Endothelial cell of umbilical vein (primary cell): ENCODE results near the gene SH3BP4. TPM values are rescaled to one million over a fixed set of nuclear protein-coding genes. Genes with fewer than 3 reads are reported as not detected.

Source experiments
- BruUV-seq: library from RNA; stranded (reverse); fragments of 400-500 nt; replicated peaks from 2 replicates; lab custom pipeline; 2021; lab: Mats Ljungman, UMichigan
- CTCF ChIA-PET: fragments of 300-600, 350-600 bp; sonication (Branson Sonifier 250); formaldehyde crosslinking; loops from one replicate; lab custom pipeline; 2021; ENCODE audit warnings: antibody characterized with exemption, inconsistent platforms; lab: Charles Lee
- POLR2A ChIA-PET: fragments of 300-600, 350-600 bp; sonication (Branson Sonifier 250); formaldehyde crosslinking; loops from one replicate; lab custom pipeline; 2021; ENCODE audit warnings: antibody characterized with exemption, inconsistent platforms; lab: Charles Lee
- DNase-seq: peaks from one replicate; pipeline ENCODE4 v3.0.0-alpha.2; 2011; ENCODE audit warnings: low read depth, low spot score
- FAIRE-seq: peaks from 2 replicates; lab custom pipeline; 2011; peaks lifted over from hg19 to GRCh38; lab: Jason Lieb, UNC
- H2AFZ ChIP-seq: 2 replicates; pipeline ENCODE4 v1.6.0; 2012; ENCODE audit warnings: low read depth, low read length, control low read depth, inconsistent platforms
- H3K27ac ChIP-seq: 2 replicates; pipeline ENCODE4 v1.5.1; 2011; ENCODE audit warnings: low read depth, mild to moderate bottlenecking, control low read depth, low read length, moderate library complexity; ENCODE audit not compliant: insufficient read depth
- H3K27me3 ChIP-seq, 2 experiments: 2 replicates each; pipeline versions ENCODE4 v1.6.0 to v1.6.1; 2011; ENCODE audit warnings: low read length in 2 of 2, mixed read lengths in 1 of 2; ENCODE audit not compliant: control insufficient read depth in 2 of 2, insufficient read depth in 2 of 2
- H3K36me3 ChIP-seq, 2 experiments: 2 replicates in 1 of 2; 3 replicates in 1 of 2; pipeline ENCODE4 v1.5.1; 2011; ENCODE audit warnings: low read length in 2 of 2, mild to moderate bottlenecking in 1 of 2, moderate library complexity in 1 of 2; ENCODE audit not compliant: control insufficient read depth in 2 of 2, insufficient read depth in 2 of 2; ENCODE audit errors: extremely low read depth in 1 of 2
- H3K4me1 ChIP-seq: 3 replicates; pipeline ENCODE4 v1.5.1; 2011; ENCODE audit warnings: mild to moderate bottlenecking, low read length; ENCODE audit not compliant: control insufficient read depth, insufficient read depth; ENCODE audit errors: extremely low read depth
- H3K4me2 ChIP-seq: 2 replicates; pipeline ENCODE4 v1.6.1; 2011; ENCODE audit warnings: low read length, control low read depth, mixed read lengths; ENCODE audit not compliant: insufficient read depth
- H3K4me3 ChIP-seq, 3 experiments: fragments of 200-600 bp in 1 of 3; sonication (generic), shearing (Covaris generic) in 1 of 3; replicated peaks in 1 of 3; 2 replicates each; pipeline ENCODE4 v1.5.1; 2011 to 2016; ENCODE audit warnings: control low read depth in 3 of 3, low read length in 3 of 3, mild to moderate bottlenecking in 2 of 3, inconsistent platforms in 1 of 3, low read depth in 1 of 3, moderate library complexity in 1 of 3; ENCODE audit not compliant: insufficient read depth in 1 of 3
- H3K79me2 ChIP-seq: 2 replicates; pipeline ENCODE4 v1.6.0; 2012; ENCODE audit warnings: low read length, inconsistent platforms; ENCODE audit not compliant: control insufficient read depth, insufficient read depth
- H3K9ac ChIP-seq: replicated peaks from 2 replicates; pipeline ENCODE3; 2011; ENCODE audit warnings: low read length, control low read depth; ENCODE audit not compliant: insufficient read depth; ENCODE audit errors: extremely low read depth
- H3K9me1 ChIP-seq: replicated peaks from 3 replicates; pipeline ENCODE4 v1.6.0; 2011; ENCODE audit warnings: mild to moderate bottlenecking, low read length; ENCODE audit not compliant: control insufficient read depth, insufficient read depth; ENCODE audit errors: extremely low read depth
- H3K9me3 ChIP-seq: replicated peaks from 2 replicates; pipeline ENCODE4 v1.5.1; 2012; ENCODE audit warnings: low read length, inconsistent platforms; ENCODE audit not compliant: control insufficient read depth, insufficient read depth
- H4K20me1 ChIP-seq: replicated peaks from 2 replicates; pipeline ENCODE3; 2011; ENCODE audit warnings: mild to moderate bottlenecking, low read length; ENCODE audit not compliant: control insufficient read depth, insufficient read depth; ENCODE audit errors: extremely low read depth
- CTCF ChIP-seq, 2 donors: IDR thresholded peaks; 1 replicate in 1 of 2; 2 replicates in 1 of 2; pipeline ENCODE4 v1.5.1; 2011; ENCODE audit warnings: low read length in 2 of 2, mild to moderate bottlenecking in 2 of 2, moderate library complexity in 2 of 2, control low read depth in 1 of 2, inconsistent platforms in 1 of 2, low read depth in 1 of 2; ENCODE audit not compliant: insufficient read depth in 1 of 2; ENCODE audit errors: extremely low read depth in 1 of 2
- EZH2 ChIP-seq: IDR thresholded peaks from 2 replicates; pipeline ENCODE4 v1.6.1; 2012; ENCODE audit warnings: borderline replicate concordance, low read depth, mild to moderate bottlenecking, moderate library complexity, low read length, inconsistent platforms; ENCODE audit not compliant: severe bottlenecking
- FOS ChIP-seq: IDR thresholded peaks from 2 replicates; pipeline ENCODE4 v1.6.1; 2011; ENCODE audit warnings: mild to moderate bottlenecking, low read length, moderate library complexity, borderline replicate concordance; ENCODE audit not compliant: insufficient read depth
- GATA2 ChIP-seq: IDR thresholded peaks from 2 replicates; pipeline ENCODE4 v1.7.0; 2011; ENCODE audit warnings: low read depth, mild to moderate bottlenecking, moderate library complexity, mixed read lengths, low read length; ENCODE audit not compliant: insufficient read length, insufficient read depth
- JUN ChIP-seq: IDR thresholded peaks from 2 replicates; pipeline ENCODE4 v1.6.1; 2011; ENCODE audit warnings: borderline replicate concordance, low read depth; ENCODE audit not compliant: insufficient read length, insufficient read depth
- MYC ChIP-seq: IDR thresholded peaks from one replicate; pipeline ENCODE4 v1.6.1; 2011; ENCODE audit warnings: mild to moderate bottlenecking, low read depth, low read length
- POLR2A ChIP-seq: IDR thresholded peaks from 2 replicates; pipeline ENCODE4 v1.6.1; 2012; ENCODE audit warnings: low read depth, mild to moderate bottlenecking, control low read depth, low read length
- POLR2AphosphoS5 ChIP-seq: IDR thresholded peaks from 2 replicates; pipeline ENCODE4 v1.6.1; 2012; ENCODE audit warnings: low read depth, mild to moderate bottlenecking, control low read depth, low read length, moderate library complexity; ENCODE audit not compliant: insufficient read depth
- dilution Hi-C: fragments of 300-500 bp; cut with MboI; formaldehyde crosslinking; loops from one replicate; pipeline ENCODE4 v1.15.0; 2019; ENCODE audit warnings: low sequenced_read_pairs; ENCODE audit not compliant: extremely low pct_ligation_motif_present
- intact Hi-C: fragments of 100-400 bp; cut with micrococcal nuclease; formaldehyde crosslinking; loops from one replicate; pipeline ENCODE4 v1.10.0; 2022
- polyA plus RNA-seq, 4 experiments: library from polyadenylated mRNA; depleted of rRNA in 3 of 4; stranded (reverse) in 3 of 4; unstranded in 1 of 4; fragments of >200 nt; gene quantifications; 2 replicates each; pipeline versions ENCODE4 v1.2.1 to v1.2.3, GENCODE V29; 2011 to 2012; ENCODE audit warnings: missing spikeins in 1 of 4
- total RNA-seq: library from RNA; stranded (reverse); gene quantifications from 2 replicates; pipeline ENCODE4 v1.2.3, GENCODE V29; 2021
- TF ChIP-seq, protein P1 (sequence below): IDR thresholded peaks from 2 replicates; pipeline ENCODE4 v1.6.1; 2011; ENCODE audit not compliant: insufficient read depth, insufficient read length

SH3BP4 gene
- total and polyA plus RNA-seq, 2 donors (not counting 3 experiments of a cell fraction or from before 2014, with no cell fraction given) = 85.2 to 100.0 TPM

DNA sequence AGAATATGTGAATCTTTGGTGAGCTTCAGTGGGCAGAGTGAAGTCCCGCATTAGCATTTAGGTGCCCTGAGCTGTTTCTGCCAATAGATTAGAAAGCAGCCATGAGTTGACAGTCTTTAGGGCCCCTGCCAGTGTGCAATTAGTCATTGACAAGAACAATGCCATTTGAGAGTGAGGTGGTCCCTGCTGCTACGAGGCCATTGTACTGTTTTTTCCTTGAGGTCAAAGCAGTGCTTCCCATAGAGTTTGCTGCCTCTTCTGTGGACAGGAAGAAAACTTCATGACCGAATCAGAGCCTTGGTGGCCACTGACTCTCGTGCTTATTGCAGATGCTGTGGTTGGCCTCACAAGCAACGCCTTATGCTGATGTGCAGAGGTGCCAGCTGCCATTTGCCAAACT is 102.7 kb downstream of the SH3BP4 start:
- FAIRE-seq (peak; percentile 97), DNase-seq (peak; percentile 81)
- POLR2A ChIA-PET = no interaction called here
- CTCF ChIA-PET = interaction anchor here (0.7 to 1.8 kb wide), 7 partner anchors 30 to 509 kb away, joined by 3 to 7 read pairs (median 4); no protein-coding TSS in a partner anchor
- no peaks in the 10 kb centered on the region for H3K9me1 ChIP-seq
- no peaks in the 10 kb centered on the region for H3K27me3 ChIP-seq
- dilution Hi-C loops (no loop called here), intact Hi-C loops (loop anchor here (2.0 to 5.0 kb wide), 4 partner anchors 52 to 632 kb away; no protein-coding TSS in a partner anchor)
- BruUV-seq = no TSS peak
- TF ChIP-seq EZH2 (no peak), MYC (no peak), CTCF (IDR thresholded peaks at IDR 0.05; ENCODE audit: extremely low read depth in 1 of 2, insufficient read depth in 1 of 2, low read depth in 1 of 2, low read length in 2 of 2) (no peak), JUN (peak; percentile 55), GATA2 (no peak), POLR2A (no peak), FOS (peak; percentile 39), POLR2AphosphoS5 (no peak)
- TF ChIP-seq, protein P1, sequence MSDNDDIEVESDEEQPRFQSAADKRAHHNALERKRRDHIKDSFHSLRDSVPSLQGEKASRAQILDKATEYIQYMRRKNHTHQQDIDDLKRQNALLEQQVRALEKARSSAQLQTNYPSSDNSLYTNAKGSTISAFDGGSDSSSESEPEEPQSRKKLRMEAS = no peak
- H3K4me3 ChIP-seq = no peak overlapping the region
- H3K36me3 ChIP-seq = peaks cover 4 to 31% of the 10 kb centered on the region in 2 experiments
- no peak overlapping the region for H3K4me2 ChIP-seq
- peaks cover 28% of the 10 kb centered on the region for H3K4me1 ChIP-seq
- no peak overlapping the region for H2AFZ ChIP-seq
- peaks cover 18% of the 10 kb centered on the region for H3K79me2 ChIP-seq
- peak overlapping the region; percentile 74 for H3K27ac ChIP-seq
- no peaks in the 10 kb centered on the region for H4K20me1 ChIP-seq
- H3K9me3 ChIP-seq = no peaks in the 10 kb centered on the region
- H3K9ac ChIP-seq = no peak overlapping the region
